GM12892 (cell line): ENCODE measurements around the gene TNPO3.

Source experiments
- POLR2A ChIP-seq: IDR thresholded peaks from 2 replicates; pipeline ENCODE4 v1.6.1; 2011; ENCODE audit warnings: low read depth, low read length, control low read depth
- POLR2AphosphoS5 ChIP-seq: IDR thresholded peaks from 2 replicates; pipeline ENCODE4 v1.6.1; 2011; ENCODE audit warnings: low read depth, low read length, control low read depth

DNA sequence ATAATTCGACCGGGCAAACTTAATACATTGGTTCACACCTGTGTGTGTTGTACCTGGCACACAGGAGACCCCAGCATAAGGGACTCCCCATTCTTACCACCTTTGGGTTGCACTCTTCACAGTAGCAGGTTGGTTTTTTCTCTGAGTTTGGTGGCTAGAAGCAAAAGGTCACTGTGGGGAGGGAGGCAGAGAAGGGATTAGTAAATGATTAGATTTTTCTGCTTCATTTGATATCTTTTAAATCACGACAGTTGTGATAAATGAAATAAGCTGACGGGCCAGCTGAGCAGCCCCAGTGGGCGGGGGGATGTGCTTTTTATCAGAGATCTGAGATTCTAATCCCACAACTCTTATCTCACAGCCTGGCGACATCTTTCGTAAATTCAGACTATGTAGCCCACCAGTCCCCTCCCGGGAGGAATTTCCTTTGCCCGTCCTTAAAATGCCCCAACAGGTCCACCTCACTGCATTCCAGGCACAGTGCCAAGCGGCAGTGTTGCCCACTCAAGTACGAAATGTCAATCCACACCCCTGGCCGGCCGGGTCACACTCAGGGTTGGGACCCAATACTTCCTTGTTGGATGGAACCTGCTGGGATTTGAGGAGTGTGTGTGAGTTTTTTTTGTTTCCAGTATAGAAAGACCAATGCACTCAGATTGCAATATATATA is 133.9 kb downstream of the TNPO3 start:
- TF ChIP-seq POLR2AphosphoS5, result no peak
- TF ChIP-seq POLR2A, result no peak
